T-helper 17 cell (primary cell): Measurements from ENCODE around the gene LRRC63. TPM values are rescaled to one million over a fixed set of nuclear protein-coding genes. Genes with fewer than 3 reads are reported as not detected.
"Not testable (repeated sequence)": the region's sequence is repeated elsewhere in the genome, so short reads cannot be mapped to it uniquely, and the experiment has no call there.

Experiments used
- ATAC-seq: fragments of 150-1000 bp; cut with Tn5 transposase; 2 replicates; pipeline ENCODE4 v1.10.0; 2021; ENCODE audit warnings: mild to moderate bottlenecking, moderate library complexity
- DNase-seq, 3 donors: peaks; one replicate each; pipeline versions ENCODE4 v3.0.0 to v3.0.0-alpha.2; 2020 to 2021
- H3K9me3 ChIP-seq: one replicate; pipeline ENCODE4 v1.7.0; 2013; ENCODE audit warnings: low read length, mild to moderate bottlenecking; ENCODE audit not compliant: control insufficient read depth, poor library complexity, severe bottlenecking
- H3K27ac Mint-ChIP-seq: one replicate; pipeline ENCODE4 v1.8.0; 2022; ENCODE audit warnings: mild to moderate bottlenecking, moderate library complexity, mixed read lengths
- H3K27me3 Mint-ChIP-seq: one replicate; pipeline ENCODE4 v1.8.0; 2022; ENCODE audit warnings: mixed read lengths
- H3K36me3 Mint-ChIP-seq: one replicate; pipeline ENCODE4 v1.8.0; 2022; ENCODE audit warnings: low read depth, mixed read lengths
- H3K4me1 Mint-ChIP-seq: one replicate; pipeline ENCODE4 v1.8.0; 2022; ENCODE audit warnings: mild to moderate bottlenecking, mixed read lengths
- H3K4me3 Mint-ChIP-seq: one replicate; pipeline ENCODE4 v1.8.0; 2022; ENCODE audit warnings: mild to moderate bottlenecking, moderate library complexity, mixed read lengths
- total RNA-seq, 4 donors: library from RNA in 2 of 4; stranded (reverse) in 2 of 4; gene quantifications; one replicate each; pipeline ENCODE4 v1.2.3 and lab custom pipeline; 2022 to 2026

The LRRC63 gene
- total RNA-seq, 2 donors from 2014 or later, result 0.39 to 0.60 TPM

DNA sequence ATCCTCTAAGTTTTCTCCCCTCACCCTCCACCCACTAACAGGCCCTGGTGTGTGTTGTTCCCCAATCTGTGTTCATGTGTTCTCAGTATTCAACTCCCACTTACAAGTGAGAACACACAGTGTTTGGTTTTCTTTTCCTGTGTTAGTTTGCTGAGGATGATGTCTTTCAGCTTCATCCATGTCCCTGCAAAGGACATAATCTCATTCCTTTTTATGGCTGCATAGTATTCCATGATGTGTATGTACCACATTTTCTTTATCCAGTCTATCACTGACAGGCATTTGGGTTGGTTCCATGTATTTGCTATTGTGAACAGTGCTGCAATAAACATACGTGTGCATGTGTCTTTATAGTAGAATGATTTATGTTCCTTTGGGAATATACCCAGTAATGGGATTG lies 3.0 kb downstream of the LRRC63 start:
- peaks cover 23% of the 10 kb centered on the region for H3K4me1 Mint-ChIP-seq
- DNase-seq, H3K4me3 Mint-ChIP-seq, H3K27ac Mint-ChIP-seq, H3K27me3 Mint-ChIP-seq, ATAC-seq, H3K36me3 Mint-ChIP-seq, H3K9me3 ChIP-seq: not testable (repeated sequence)

DNA sequence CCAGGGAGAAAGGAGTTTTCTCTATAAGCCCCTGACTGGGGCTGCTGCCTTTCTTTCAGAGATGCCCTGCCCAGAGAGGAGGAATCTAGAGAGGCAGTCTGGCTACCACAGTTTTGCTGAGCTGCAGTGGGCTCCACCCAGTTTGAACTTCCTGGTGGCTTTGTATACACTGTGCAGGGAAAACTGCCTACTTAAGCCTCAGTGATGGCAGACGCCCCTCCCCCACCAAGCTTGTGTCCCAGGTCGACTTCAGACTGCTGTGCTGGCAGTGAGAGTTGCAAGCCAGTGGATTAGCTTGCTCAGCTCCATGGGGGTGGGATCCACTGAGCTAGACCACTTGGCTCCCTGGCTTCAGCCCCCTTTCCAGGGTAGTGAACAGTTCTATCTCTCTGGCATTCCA lies 8.5 kb downstream of the LRRC63 start:
- H3K4me3 Mint-ChIP-seq, result not testable (repeated sequence)

DNA sequence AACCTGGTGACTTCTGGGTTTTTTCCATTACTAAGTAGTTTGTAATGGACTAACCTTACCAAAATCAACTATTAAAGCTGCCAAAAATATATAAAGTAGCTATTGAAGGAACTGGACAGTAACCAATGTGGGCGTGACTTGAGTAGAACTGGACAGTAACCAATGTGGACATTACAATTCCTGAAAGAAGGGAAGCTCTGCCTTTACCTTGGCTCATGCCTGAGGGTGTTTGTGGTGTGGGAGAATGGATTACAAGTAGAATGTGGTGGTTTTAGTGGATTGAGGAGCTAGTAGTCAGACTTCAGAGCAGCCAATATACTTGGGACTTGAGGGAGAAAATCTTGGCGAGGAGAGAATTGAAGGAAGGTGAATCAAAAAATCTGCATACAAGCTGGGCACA lies 17.5 kb downstream of the LRRC63 start:
- H3K27me3 Mint-ChIP-seq, result no peaks in the 10 kb centered on the region
- no peaks in the 10 kb centered on the region for H3K9me3 ChIP-seq
- ATAC-seq (no peak), DNase-seq (no peak)
- no peak overlapping the region for H3K4me3 Mint-ChIP-seq
- no peaks in the 10 kb centered on the region for H3K36me3 Mint-ChIP-seq
- no peaks in the 10 kb centered on the region for H3K4me1 Mint-ChIP-seq
- H3K27ac Mint-ChIP-seq, result no peak overlapping the region

More for the DNA sequence above, 8.5 kb downstream of the LRRC63 start:
- not testable (repeated sequence) for H3K27me3 Mint-ChIP-seq, H3K4me1 Mint-ChIP-seq, H3K36me3 Mint-ChIP-seq, H3K27ac Mint-ChIP-seq, H3K9me3 ChIP-seq, DNase-seq, ATAC-seq

DNA sequence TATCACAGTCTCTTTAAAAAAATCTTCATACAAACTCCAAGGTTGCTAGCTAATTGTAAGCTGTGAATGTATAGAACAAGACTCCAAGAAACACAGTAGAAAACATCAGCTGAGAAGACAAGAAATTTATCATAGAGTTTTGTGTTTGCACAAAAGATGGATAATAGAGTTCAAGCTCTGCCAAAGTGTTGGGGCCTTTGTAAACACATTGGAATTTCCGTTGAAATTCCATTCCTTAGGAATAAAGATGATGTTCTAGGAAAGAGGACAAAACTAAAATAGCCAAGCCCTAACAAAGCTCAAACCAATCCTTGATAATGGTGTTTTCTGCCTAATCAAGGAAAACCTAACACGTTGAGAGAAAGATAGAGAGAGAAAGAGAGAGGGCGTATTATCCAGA lies 20.6 kb downstream of the LRRC63 start:
- Mint-ChIP-seq H3K27ac (no peak overlapping the region), H3K27me3 (no peaks in the 10 kb centered on the region), H3K4me3 (no peak overlapping the region), H3K4me1 (no peaks in the 10 kb centered on the region), H3K36me3 (no peaks in the 10 kb centered on the region)
- ATAC-seq (no peak), DNase-seq (no peak)
- peaks cover 6% of the 10 kb centered on the region for H3K9me3 ChIP-seq

DNA sequence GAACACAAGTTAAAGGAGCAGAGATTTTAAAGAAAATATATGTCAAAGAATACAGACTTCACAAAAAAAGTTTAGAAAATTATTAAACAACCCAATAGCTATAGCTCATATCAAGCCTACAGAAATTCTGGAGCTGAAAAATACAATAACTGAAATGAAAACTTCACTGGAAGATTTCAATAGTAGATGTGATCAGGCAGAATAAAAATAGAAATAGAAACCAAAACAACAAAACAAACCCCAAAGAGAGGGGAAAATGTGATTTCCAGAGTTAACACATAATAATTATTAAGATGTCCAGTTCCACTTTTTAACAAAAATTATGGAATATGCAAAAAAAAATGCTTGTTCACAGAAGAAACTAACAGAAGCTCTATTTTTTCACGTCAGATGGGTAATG lies 23.6 kb downstream of the LRRC63 start:
- no peaks in the 10 kb centered on the region for H3K36me3 Mint-ChIP-seq
- no peaks in the 10 kb centered on the region for H3K27me3 Mint-ChIP-seq
- no peak overlapping the region for H3K27ac Mint-ChIP-seq
- no peak for DNase-seq
- no peak for ATAC-seq
- H3K9me3 ChIP-seq, result peaks cover 6% of the 10 kb centered on the region
- no peak overlapping the region for H3K4me3 Mint-ChIP-seq
- no peaks in the 10 kb centered on the region for H3K4me1 Mint-ChIP-seq

DNA sequence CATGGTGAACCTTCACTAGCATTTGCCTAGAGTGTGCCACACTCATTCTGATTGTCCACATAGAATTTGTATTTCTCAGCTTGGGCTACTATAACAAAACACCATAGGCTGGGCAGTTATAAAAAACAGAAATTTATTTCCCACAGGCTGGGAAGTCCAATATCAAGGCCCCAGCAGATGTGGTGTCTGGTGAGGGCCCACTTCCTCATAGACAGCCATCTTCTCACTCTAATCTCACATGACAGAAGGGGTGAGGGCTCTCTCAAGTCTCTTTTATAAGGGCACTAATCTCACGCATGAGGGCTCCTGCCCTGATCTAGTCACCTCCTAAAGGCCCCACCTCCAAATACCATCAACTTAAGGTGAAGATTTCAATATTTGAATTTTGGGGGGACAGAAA lies 53.6 kb downstream of the LRRC63 start:
- DNase-seq, result no peak
- H3K27ac Mint-ChIP-seq, result no peak overlapping the region
- ATAC-seq, result no peak
- H3K36me3 Mint-ChIP-seq, result peaks cover 5% of the 10 kb centered on the region
- H3K9me3 ChIP-seq, result no peaks in the 10 kb centered on the region
- H3K4me3 Mint-ChIP-seq, result no peak overlapping the region
- H3K27me3 Mint-ChIP-seq, result peaks cover 9% of the 10 kb centered on the region
- no peaks in the 10 kb centered on the region for H3K4me1 Mint-ChIP-seq

DNA sequence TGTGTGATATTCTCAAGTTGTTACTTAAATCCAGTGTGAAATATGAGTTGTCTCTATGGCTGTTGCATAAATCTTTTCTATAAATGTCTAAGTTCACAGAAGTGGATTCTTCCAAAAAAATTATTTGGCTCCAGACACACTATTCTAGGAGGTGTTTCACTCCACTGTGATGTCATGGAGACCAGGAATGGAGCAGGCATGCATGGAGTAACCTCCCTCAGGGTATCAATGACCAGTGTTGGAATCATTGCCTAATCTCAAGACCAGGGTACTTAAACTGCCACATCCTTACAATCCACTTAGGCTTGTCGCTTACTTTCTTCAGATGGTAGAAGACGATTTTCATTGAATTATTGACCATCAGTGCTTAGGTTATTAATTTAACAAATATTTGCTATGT lies 55.4 kb downstream of the LRRC63 start:
- H3K9me3 ChIP-seq, result no peaks in the 10 kb centered on the region
- Mint-ChIP-seq H3K36me3 (peaks cover 5% of the 10 kb centered on the region), H3K4me3 (no peak overlapping the region), H3K27me3 (peaks cover 9% of the 10 kb centered on the region), H3K27ac (no peak overlapping the region), H3K4me1 (no peaks in the 10 kb centered on the region)
- DNase-seq (no peak), ATAC-seq (no peak)

DNA sequence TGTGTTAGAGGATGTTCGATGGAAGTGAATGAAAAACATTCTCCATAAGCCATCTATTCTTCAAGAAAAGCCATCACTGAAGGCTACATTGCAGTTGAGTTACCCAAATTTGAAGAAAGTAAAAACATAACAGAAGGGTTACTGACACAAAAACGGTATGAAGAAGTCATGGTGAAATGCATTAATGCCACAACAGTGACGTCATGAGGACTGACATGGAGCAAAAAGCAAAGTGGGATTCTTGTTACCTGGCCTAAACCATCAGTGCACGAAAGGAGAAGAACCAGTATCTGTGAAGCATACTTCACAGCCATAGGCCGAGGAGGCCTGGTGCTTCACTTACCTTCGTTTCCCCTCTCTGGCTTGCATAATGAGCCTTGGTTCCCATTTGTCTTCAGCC lies 58.7 kb downstream of the LRRC63 start:
- H3K27ac Mint-ChIP-seq, result no peak overlapping the region

DNA sequence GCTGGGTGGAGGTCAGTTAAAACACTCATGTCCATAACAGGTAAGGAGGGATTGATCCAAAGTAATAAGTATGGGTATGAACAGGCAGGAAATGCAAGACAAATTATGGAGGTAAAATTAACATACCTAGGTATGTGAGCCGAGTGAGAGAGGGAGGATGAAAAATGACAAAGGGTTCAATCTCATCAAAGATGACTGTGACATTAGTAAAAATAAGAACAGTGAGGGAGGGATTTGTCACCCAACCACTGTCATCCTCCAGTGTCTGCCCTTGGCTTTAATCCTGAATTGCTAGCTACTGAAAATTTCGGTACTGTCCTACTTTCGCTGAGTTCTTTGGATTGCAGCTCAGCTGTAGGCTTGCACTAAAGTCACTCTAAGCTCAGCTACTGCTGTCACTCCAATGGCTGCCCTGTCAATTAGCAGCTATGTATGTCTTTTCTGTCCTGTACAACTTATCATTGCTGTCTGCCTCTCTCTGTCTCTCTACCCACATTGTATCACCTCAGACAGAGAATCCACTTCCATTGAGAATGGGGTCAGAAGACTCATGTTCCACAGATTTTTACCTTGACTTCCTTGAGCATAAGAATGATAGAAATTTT lies 62.5 kb downstream of the LRRC63 start:
- no peak overlapping the region for H3K27ac Mint-ChIP-seq
- peaks cover 3% of the 10 kb centered on the region for H3K4me1 Mint-ChIP-seq
- DNase-seq (no peak), ATAC-seq (no peak)
- H3K9me3 ChIP-seq, result no peaks in the 10 kb centered on the region
- no peaks in the 10 kb centered on the region for H3K27me3 Mint-ChIP-seq
- H3K36me3 Mint-ChIP-seq, result peaks cover 6% of the 10 kb centered on the region
- H3K4me3 Mint-ChIP-seq, result no peak overlapping the region

More for the DNA sequence above, 58.7 kb downstream of the LRRC63 start:
- ATAC-seq, result no peak
- Mint-ChIP-seq H3K36me3 (peaks cover 11% of the 10 kb centered on the region), H3K27me3 (peaks cover 4% of the 10 kb centered on the region), H3K4me3 (no peak overlapping the region), H3K4me1 (peaks cover 3% of the 10 kb centered on the region)
- no peak for DNase-seq
- H3K9me3 ChIP-seq, result no peaks in the 10 kb centered on the region

DNA sequence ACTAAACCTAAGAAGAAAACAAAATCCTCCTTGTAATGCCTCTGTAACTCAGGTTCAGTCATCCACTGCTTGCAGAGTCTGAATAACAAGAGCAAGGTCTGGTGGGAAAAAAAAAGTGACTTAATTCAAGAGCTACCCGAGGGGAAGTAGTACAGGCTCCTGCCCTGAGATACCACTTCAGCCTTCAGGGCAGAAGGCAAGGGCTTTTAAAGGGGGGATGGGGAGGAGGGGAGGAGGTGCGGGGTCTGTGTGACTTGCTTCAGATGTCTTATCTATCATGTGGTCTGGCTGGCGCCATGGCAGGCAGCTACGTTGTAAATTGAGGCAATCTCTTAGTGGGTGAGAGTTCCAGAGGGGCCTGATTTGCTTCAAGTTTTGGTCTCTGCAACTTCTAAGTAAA lies 66.7 kb downstream of the LRRC63 start:
- no peaks in the 10 kb centered on the region for H3K27me3 Mint-ChIP-seq
- ATAC-seq (no peak), DNase-seq (no peak)
- no peak overlapping the region for H3K4me3 Mint-ChIP-seq
- H3K9me3 ChIP-seq, result no peaks in the 10 kb centered on the region
- H3K36me3 Mint-ChIP-seq, result peaks cover 3% of the 10 kb centered on the region
- H3K27ac Mint-ChIP-seq, result no peak overlapping the region
- H3K4me1 Mint-ChIP-seq, result peaks cover 3% of the 10 kb centered on the region

DNA sequence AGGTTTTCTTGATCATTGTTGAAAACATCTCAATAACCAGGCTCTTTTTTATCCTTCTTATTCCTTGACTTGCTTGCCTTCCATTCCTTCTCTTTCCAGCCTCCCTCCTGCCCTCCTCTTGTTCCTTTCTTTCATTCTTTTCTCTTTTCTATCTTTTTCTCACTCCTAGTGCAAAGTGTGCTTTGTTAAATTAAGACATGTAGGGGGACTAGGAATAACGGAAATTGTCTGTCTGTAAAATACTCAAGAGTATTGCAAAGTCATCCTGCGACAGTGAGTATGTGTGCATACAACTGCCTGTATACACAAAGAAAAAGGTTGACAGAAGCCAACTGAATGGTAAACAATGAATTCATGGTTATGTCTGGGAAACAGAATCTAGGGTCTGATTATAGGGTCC lies 70.1 kb downstream of the LRRC63 start:
- no peaks in the 10 kb centered on the region for H3K27me3 Mint-ChIP-seq
- no peak for ATAC-seq
- H3K9me3 ChIP-seq, result no peaks in the 10 kb centered on the region
- no peaks in the 10 kb centered on the region for H3K36me3 Mint-ChIP-seq
- H3K27ac Mint-ChIP-seq, result no peak overlapping the region
- H3K4me3 Mint-ChIP-seq, result no peak overlapping the region
- H3K4me1 Mint-ChIP-seq, result no peaks in the 10 kb centered on the region
- DNase-seq, result no peak

DNA sequence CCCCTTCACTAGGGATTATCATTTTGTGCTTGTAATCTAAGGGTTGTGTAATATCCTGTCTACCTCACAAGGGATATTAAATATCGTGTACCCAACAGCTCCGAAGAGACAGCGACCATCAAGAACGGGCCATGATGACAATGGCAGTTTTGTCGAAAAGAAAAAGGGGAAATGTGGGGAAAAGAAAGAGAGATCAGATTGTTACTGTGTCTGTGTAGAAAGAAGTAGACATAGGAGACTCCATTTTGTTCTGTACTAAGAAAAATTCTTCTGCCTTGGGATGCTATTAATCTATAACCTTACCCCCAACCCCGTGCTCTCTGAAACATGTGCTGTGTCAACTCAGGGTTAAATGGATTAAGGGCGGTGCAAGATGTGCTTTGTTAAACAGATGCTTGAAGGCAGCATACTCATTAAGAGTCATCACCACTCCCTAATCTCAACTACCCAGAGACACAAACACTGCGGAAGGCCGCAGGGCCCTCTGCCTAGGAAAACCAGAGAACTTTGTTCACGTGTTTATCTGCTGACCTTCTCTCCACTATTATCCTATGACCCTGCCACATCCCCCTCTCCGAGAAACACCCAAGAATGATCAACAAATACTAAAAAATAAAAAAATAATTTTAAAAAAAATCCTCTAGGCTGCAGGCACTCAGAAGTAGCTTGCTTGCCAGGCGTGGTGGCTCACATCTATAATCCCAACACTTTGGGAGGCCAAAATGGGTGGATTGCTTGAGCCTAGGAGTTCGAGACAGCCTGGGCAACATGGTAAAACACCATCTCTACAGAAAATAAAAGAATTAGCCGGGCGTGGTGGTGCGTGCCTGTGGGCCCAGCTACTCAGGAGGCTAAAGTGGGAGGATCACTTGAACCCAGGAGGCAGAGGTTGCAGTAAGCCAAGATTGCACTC lies 72.4 kb downstream of the LRRC63 start:
- H3K27me3 Mint-ChIP-seq, H3K36me3 Mint-ChIP-seq, H3K27ac Mint-ChIP-seq, H3K4me1 Mint-ChIP-seq, H3K4me3 Mint-ChIP-seq, H3K9me3 ChIP-seq, ATAC-seq, DNase-seq: not testable (repeated sequence)

DNA sequence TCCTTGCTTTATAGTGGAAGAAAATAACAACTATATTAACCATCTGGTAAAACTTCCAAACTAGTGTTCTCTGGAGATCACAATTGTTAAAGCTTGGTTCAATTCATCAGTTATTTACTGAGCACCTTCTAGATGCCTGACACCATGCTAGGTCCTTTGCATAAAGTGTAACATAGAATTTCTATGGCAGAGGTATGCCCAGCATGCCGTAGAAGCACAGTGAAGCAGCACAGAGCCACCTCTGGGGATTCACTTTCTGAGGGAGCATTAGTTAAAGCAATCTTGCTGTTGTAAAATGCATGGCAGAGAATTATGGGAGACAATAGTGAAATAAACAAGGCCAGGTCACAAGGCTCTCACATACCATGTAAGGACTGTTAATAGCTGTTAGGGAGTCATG lies 75.2 kb downstream of the LRRC63 start:
- DNase-seq (no peak), ATAC-seq (no peak)
- Mint-ChIP-seq H3K4me3 (no peak overlapping the region), H3K27ac (no peak overlapping the region), H3K27me3 (no peaks in the 10 kb centered on the region), H3K4me1 (no peaks in the 10 kb centered on the region), H3K36me3 (no peaks in the 10 kb centered on the region)
- no peaks in the 10 kb centered on the region for H3K9me3 ChIP-seq
